NCI-H1048 (cell line): ENCODE results near the gene PDZD7.

Experiments
- DNase-seq: peaks from one replicate; lab custom pipeline; 2025; lab: John Stamatoyannopoulos, UW

The PDZD7 gene

GRCh38 chr10:100966887-100967286 lies 64.0 kb downstream of the PDZD7 start:
- no peak for DNase-seq

GRCh38 chr10:100965820-100966219 lies 65.1 kb downstream of the PDZD7 start:
- DNase-seq: no peak

GRCh38 chr10:100963826-100964225 lies 67.1 kb downstream of the PDZD7 start:
- DNase-seq: no peak

GRCh38 chr10:100962351-100963080 lies 68.4 kb downstream of the PDZD7 start:
- DNase-seq: no peak

- no peak for DNase-seq
These were observed 70.7 kb downstream of the PDZD7 start for GRCh38 chr10:100960251-100960650.
